ENCODE measurements around the gene CMSS1. TPM values are rescaled to one million over a fixed set of nuclear protein-coding genes. Genes with fewer than 3 reads are reported as not detected.

CMSS1 gene
- total RNA-seq, 1 experiment from 2014 or later: 98.6 TPM

GRCh38 chr3:100213891-100214573 is 396.4 kb downstream of the CMSS1 start:
- TF ChIP-seq EZH2 (IDR thresholded peaks at IDR 0.05; ENCODE audit: borderline replicate concordance, low read depth, low read length, poor library complexity, severe bottlenecking) (no peak), CTCF (conservative IDR thresholded peaks at IDR 0.05; ENCODE audit: low read depth, low read length) (no peak)
- Histone ChIP-seq H3K27ac (ENCODE audit: low read depth, low read length, poor library complexity, severe bottlenecking) (no peak overlapping the region), H3K4me1 (ENCODE audit: insufficient read depth, low read length, poor library complexity, severe bottlenecking) (peaks cover 18% of the 10 kb centered on the region), H3K27me3 (replicated peaks; ENCODE audit: insufficient read depth, low read depth, low read length, poor library complexity) (no peaks in the 10 kb centered on the region), H3K9me3 (ENCODE audit: low read depth, low read length, poor library complexity, severe bottlenecking) (no peaks in the 10 kb centered on the region), H3K4me3 (ENCODE audit: low read depth, low read length, poor library complexity, severe bottlenecking) (no peak overlapping the region), H3K36me3 (ENCODE audit: insufficient read depth, low read length, poor library complexity, severe bottlenecking) (no peaks in the 10 kb centered on the region)
- ChIA-PET CTCF (no interaction called here), POLR2A (ENCODE audit: low non-redundant PET) (no interaction called here)
- DNase-seq (ENCODE audit: low spot score): no peak
- intact Hi-C loops (cut with micrococcal nuclease; ENCODE audit: unreplicated experiment): no loop called here
- no TSS peak for BruUV-seq (replicated peaks)

GRCh38 chr3:100214574-100214964 is 396.9 kb downstream of the CMSS1 start:
- TF ChIP-seq CTCF (conservative IDR thresholded peaks at IDR 0.05; ENCODE audit: low read depth, low read length) (no peak), EZH2 (IDR thresholded peaks at IDR 0.05; ENCODE audit: borderline replicate concordance, low read depth, low read length, poor library complexity, severe bottlenecking) (no peak)
- Histone ChIP-seq H3K4me1 (ENCODE audit: insufficient read depth, low read length, poor library complexity, severe bottlenecking) (peaks cover 18% of the 10 kb centered on the region), H3K27me3 (replicated peaks; ENCODE audit: insufficient read depth, low read depth, low read length, poor library complexity) (no peaks in the 10 kb centered on the region), H3K36me3 (ENCODE audit: insufficient read depth, low read length, poor library complexity, severe bottlenecking) (no peaks in the 10 kb centered on the region), H3K27ac (ENCODE audit: low read depth, low read length, poor library complexity, severe bottlenecking) (no peak overlapping the region), H3K4me3 (ENCODE audit: low read depth, low read length, poor library complexity, severe bottlenecking) (no peak overlapping the region), H3K9me3 (ENCODE audit: low read depth, low read length, poor library complexity, severe bottlenecking) (no peaks in the 10 kb centered on the region)
- DNase-seq (ENCODE audit: low spot score): no peak
- intact Hi-C loops (cut with micrococcal nuclease; ENCODE audit: unreplicated experiment): no loop called here
- no TSS peak for BruUV-seq (replicated peaks)
- ChIA-PET POLR2A (ENCODE audit: low non-redundant PET) (no interaction called here), CTCF (no interaction called here)

GRCh38 chr3:100216713-100217112 is 399.1 kb downstream of the CMSS1 start:
- CTCF ChIA-PET: no interaction called here
- DNase-seq (ENCODE audit: low spot score): no peak
- Histone ChIP-seq H3K4me1 (ENCODE audit: insufficient read depth, low read length, poor library complexity, severe bottlenecking) (no peaks in the 10 kb centered on the region), H3K27ac (ENCODE audit: low read depth, low read length, poor library complexity, severe bottlenecking) (no peak overlapping the region), H3K9me3 (ENCODE audit: low read depth, low read length, poor library complexity, severe bottlenecking) (peaks cover 6% of the 10 kb centered on the region), H3K4me3 (ENCODE audit: low read depth, low read length, poor library complexity, severe bottlenecking) (no peak overlapping the region), H3K36me3 (ENCODE audit: insufficient read depth, low read length, poor library complexity, severe bottlenecking) (no peaks in the 10 kb centered on the region), H3K27me3 (replicated peaks; ENCODE audit: insufficient read depth, low read depth, low read length, poor library complexity) (no peaks in the 10 kb centered on the region)
- TF ChIP-seq EZH2 (IDR thresholded peaks at IDR 0.05; ENCODE audit: borderline replicate concordance, low read depth, low read length, poor library complexity, severe bottlenecking): no peak
- TF ChIP-seq CTCF (conservative IDR thresholded peaks at IDR 0.05; ENCODE audit: low read depth, low read length): no peak
- intact Hi-C loops (cut with micrococcal nuclease; ENCODE audit: unreplicated experiment): no loop called here
- POLR2A ChIA-PET (ENCODE audit: low non-redundant PET): interaction anchor here (0.7 kb wide), 1 partner anchor 359 kb away, joined by 4 read pairs; no protein-coding TSS in a partner anchor
- BruUV-seq (replicated peaks): no TSS peak

Data from A673 (cell line).